Measurements from ENCODE around the gene CLPSL2.
"Not testable (repeated sequence)": the region's sequence is repeated elsewhere in the genome, so short reads cannot be mapped to it uniquely, and the experiment has no call there.

CLPSL2 gene

GRCh38 chr6:35776364-35777215 lies at the start of gene CLPSL2:
TSS of gene CLPSL2 (plus strand) at chr6:35776598. CDS start at chr6:35776619, 21 bp downstream.
- DNase-seq (ENCODE audit: low read depth), result no peak

- no peak for DNase-seq (ENCODE audit: low read depth)
Observed at GRCh38 chr6:35727231-35727934, 49.0 kb upstream of the CLPSL2 start.

GRCh38 chr6:35727935-35728682 lies 48.3 kb upstream of the CLPSL2 start:
- peak; percentile 79 for DNase-seq (ENCODE audit: low read depth)

- no peak for DNase-seq (ENCODE audit: low read depth)
Observed at GRCh38 chr6:35728683-35729678, 47.4 kb upstream of the CLPSL2 start.

- DNase-seq (ENCODE audit: low read depth), result no peak
Observed at GRCh38 chr6:35729722-35730121, 46.7 kb upstream of the CLPSL2 start.

GRCh38 chr6:35730745-35731413 lies 45.5 kb upstream of the CLPSL2 start:
- DNase-seq (ENCODE audit: low read depth), result no peak

- peak; percentile 88 for DNase-seq (ENCODE audit: low read depth)
Observed at GRCh38 chr6:35731414-35731735, 45.0 kb upstream of the CLPSL2 start.

GRCh38 chr6:35731736-35732532 lies 44.5 kb upstream of the CLPSL2 start:
- peak; percentile 90 for DNase-seq (ENCODE audit: low read depth)

GRCh38 chr6:35733633-35734032 lies 42.8 kb upstream of the CLPSL2 start:
- DNase-seq (ENCODE audit: low read depth), result no peak

- not testable (repeated sequence) for DNase-seq (ENCODE audit: low read depth)
Observed at GRCh38 chr6:35734319-35734718, 42.1 kb upstream of the CLPSL2 start.

GRCh38 chr6:35735452-35735851 lies 40.9 kb upstream of the CLPSL2 start:
- DNase-seq (ENCODE audit: low read depth), result no peak

- DNase-seq (ENCODE audit: low read depth), result peak; percentile 82
Observed at GRCh38 chr6:35736253-35736894, 40.0 kb upstream of the CLPSL2 start.

GRCh38 chr6:35736982-35737412 lies 39.4 kb upstream of the CLPSL2 start, which contains the start of gene ARMC12:
TSS of gene ARMC12 (plus strand) at chr6:35737032. CDS start at chr6:35737109, 77 bp downstream.
- no peak for DNase-seq (ENCODE audit: low read depth)

GRCh38 chr6:35737413-35738211 lies 38.8 kb upstream of the CLPSL2 start:
- no peak for DNase-seq (ENCODE audit: low read depth)

GRCh38 chr6:35739645-35740524 lies 36.5 kb upstream of the CLPSL2 start:
- DNase-seq (ENCODE audit: low read depth), result no peak

GRCh38 chr6:35742842-35743241 lies 33.6 kb upstream of the CLPSL2 start:
- DNase-seq (ENCODE audit: low read depth), result no peak

GRCh38 chr6:35745509-35745908 lies 30.9 kb upstream of the CLPSL2 start:
- DNase-seq (ENCODE audit: low read depth), result no peak
